ENCODE measurements around the gene LFNG.

LFNG gene

GRCh38 chr7:2504128-2504888 lies 15.3 kb upstream of the LFNG start:
- Histone ChIP-seq H3K9me3 (ENCODE audit: control insufficient read depth in 2 of 2, low read length in 2 of 2) (no peaks in the 10 kb centered on the region), H3K9ac (ENCODE audit: low read length in 2 of 2) (no peak overlapping the region), H3K4me3 (ENCODE audit: low read length in 2 of 2) (no peak overlapping the region), H3K27ac (ENCODE audit: low read length) (no peak overlapping the region), H3K27me3 (ENCODE audit: control insufficient read depth in 1 of 2, insufficient read depth in 2 of 2, low read length in 2 of 2) (peaks cover 0 to 3% of the 10 kb centered on the region in 2 donors), H3K4me1 (ENCODE audit: control insufficient read depth, insufficient read depth, low read length) (peaks cover 14% of the 10 kb centered on the region), H3K36me3 (ENCODE audit: control insufficient read depth in 2 of 2, insufficient read depth in 2 of 2, low read length in 2 of 2) (no peaks in the 10 kb centered on the region)

GRCh38 chr7:2504889-2505375 lies 14.6 kb upstream of the LFNG start:
- no peak overlapping the region for H3K4me3 ChIP-seq (ENCODE audit: low read length in 2 of 2)
- H3K27ac ChIP-seq (ENCODE audit: low read length) = no peak overlapping the region
- H3K9me3 ChIP-seq (ENCODE audit: control insufficient read depth in 2 of 2, low read length in 2 of 2) = no peaks in the 10 kb centered on the region
- no peaks in the 10 kb centered on the region for H3K36me3 ChIP-seq (ENCODE audit: control insufficient read depth in 2 of 2, insufficient read depth in 2 of 2, low read length in 2 of 2)
- H3K9ac ChIP-seq (ENCODE audit: low read length in 2 of 2) = no peak overlapping the region
- H3K27me3 ChIP-seq (ENCODE audit: control insufficient read depth in 1 of 2, insufficient read depth in 2 of 2, low read length in 2 of 2) = no peaks in the 10 kb centered on the region
- H3K4me1 ChIP-seq (ENCODE audit: control insufficient read depth, insufficient read depth, low read length) = peaks cover 14% of the 10 kb centered on the region

- H3K9ac ChIP-seq (ENCODE audit: low read length in 2 of 2) = no peak overlapping the region
- H3K36me3 ChIP-seq (ENCODE audit: control insufficient read depth in 2 of 2, insufficient read depth in 2 of 2, low read length in 2 of 2) = no peaks in the 10 kb centered on the region
- H3K27me3 ChIP-seq (ENCODE audit: control insufficient read depth in 1 of 2, insufficient read depth in 2 of 2, low read length in 2 of 2) = no peaks in the 10 kb centered on the region
- H3K4me3 ChIP-seq (ENCODE audit: low read length in 2 of 2) = no peak overlapping the region
- H3K27ac ChIP-seq (ENCODE audit: low read length) = no peak overlapping the region
- H3K4me1 ChIP-seq (ENCODE audit: control insufficient read depth, insufficient read depth, low read length) = peaks cover 14% of the 10 kb centered on the region
- H3K9me3 ChIP-seq (ENCODE audit: control insufficient read depth in 2 of 2, low read length in 2 of 2) = no peaks in the 10 kb centered on the region
Observed at GRCh38 chr7:2505401-2505800, 14.2 kb upstream of the LFNG start.

- Histone ChIP-seq H3K9ac (ENCODE audit: low read length in 2 of 2) (no peak overlapping the region), H3K4me1 (ENCODE audit: control insufficient read depth, insufficient read depth, low read length) (peaks cover 18% of the 10 kb centered on the region), H3K4me3 (ENCODE audit: low read length in 2 of 2) (no peak overlapping the region), H3K27ac (ENCODE audit: low read length) (no peak overlapping the region), H3K36me3 (ENCODE audit: control insufficient read depth in 2 of 2, insufficient read depth in 2 of 2, low read length in 2 of 2) (no peaks in the 10 kb centered on the region), H3K9me3 (ENCODE audit: control insufficient read depth in 2 of 2, low read length in 2 of 2) (no peaks in the 10 kb centered on the region), H3K27me3 (ENCODE audit: control insufficient read depth in 1 of 2, insufficient read depth in 2 of 2, low read length in 2 of 2) (no peaks in the 10 kb centered on the region)
Observed at GRCh38 chr7:2507208-2507916, 12.2 kb upstream of the LFNG start.

GRCh38 chr7:2507917-2508306 lies 11.7 kb upstream of the LFNG start:
- H3K27ac ChIP-seq (ENCODE audit: low read length) = no peak overlapping the region
- no peak overlapping the region for H3K9ac ChIP-seq (ENCODE audit: low read length in 2 of 2)
- H3K36me3 ChIP-seq (ENCODE audit: control insufficient read depth in 2 of 2, insufficient read depth in 2 of 2, low read length in 2 of 2) = no peaks in the 10 kb centered on the region
- peaks cover 18% of the 10 kb centered on the region for H3K4me1 ChIP-seq (ENCODE audit: control insufficient read depth, insufficient read depth, low read length)
- no peaks in the 10 kb centered on the region for H3K9me3 ChIP-seq (ENCODE audit: control insufficient read depth in 2 of 2, low read length in 2 of 2)
- no peak overlapping the region for H3K4me3 ChIP-seq (ENCODE audit: low read length in 2 of 2)
- no peaks in the 10 kb centered on the region for H3K27me3 ChIP-seq (ENCODE audit: control insufficient read depth in 1 of 2, insufficient read depth in 2 of 2, low read length in 2 of 2)

GRCh38 chr7:2508327-2509215 lies 11.0 kb upstream of the LFNG start:
- no peaks in the 10 kb centered on the region for H3K27me3 ChIP-seq (ENCODE audit: control insufficient read depth in 1 of 2, insufficient read depth in 2 of 2, low read length in 2 of 2)
- no peak overlapping the region for H3K4me3 ChIP-seq (ENCODE audit: low read length in 2 of 2)
- no peaks in the 10 kb centered on the region for H3K9me3 ChIP-seq (ENCODE audit: control insufficient read depth in 2 of 2, low read length in 2 of 2)
- H3K9ac ChIP-seq (ENCODE audit: low read length in 2 of 2) = no peak overlapping the region
- peaks cover 15% of the 10 kb centered on the region for H3K4me1 ChIP-seq (ENCODE audit: control insufficient read depth, insufficient read depth, low read length)
- H3K27ac ChIP-seq (ENCODE audit: low read length) = no peak overlapping the region
- no peaks in the 10 kb centered on the region for H3K36me3 ChIP-seq (ENCODE audit: control insufficient read depth in 2 of 2, insufficient read depth in 2 of 2, low read length in 2 of 2)

DNA sequence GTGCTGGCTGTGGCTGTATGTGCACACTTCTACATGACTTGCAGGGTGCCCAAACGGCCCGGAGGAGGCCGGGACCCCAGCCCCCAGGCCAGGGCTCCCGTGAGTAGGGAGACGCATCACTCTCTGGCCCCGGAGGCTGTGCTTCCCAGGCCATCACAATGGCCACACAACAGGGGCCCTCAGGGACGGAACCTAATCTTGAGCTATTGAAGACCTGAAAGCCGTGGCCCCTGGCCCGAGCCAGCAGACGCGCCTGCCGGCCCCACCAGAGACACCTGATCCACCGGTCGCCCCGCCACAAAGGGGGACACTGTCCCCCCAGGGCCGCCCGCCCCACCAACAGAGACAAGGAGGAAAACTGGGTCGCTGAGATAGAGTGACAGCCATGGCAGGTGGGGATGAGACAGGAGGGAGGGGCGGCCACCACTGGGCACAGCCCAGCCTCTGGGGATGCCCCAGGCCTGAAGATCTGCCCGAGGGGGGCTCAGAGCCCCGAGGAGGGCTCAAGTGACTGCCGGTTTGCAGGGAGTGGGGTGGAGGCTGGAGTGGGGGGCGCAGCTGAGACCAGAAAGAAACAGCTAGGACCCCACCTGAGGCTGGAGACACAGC lies 10.2 kb upstream of the LFNG start:
- no peak overlapping the region for H3K27ac ChIP-seq (ENCODE audit: low read length)

DNA sequence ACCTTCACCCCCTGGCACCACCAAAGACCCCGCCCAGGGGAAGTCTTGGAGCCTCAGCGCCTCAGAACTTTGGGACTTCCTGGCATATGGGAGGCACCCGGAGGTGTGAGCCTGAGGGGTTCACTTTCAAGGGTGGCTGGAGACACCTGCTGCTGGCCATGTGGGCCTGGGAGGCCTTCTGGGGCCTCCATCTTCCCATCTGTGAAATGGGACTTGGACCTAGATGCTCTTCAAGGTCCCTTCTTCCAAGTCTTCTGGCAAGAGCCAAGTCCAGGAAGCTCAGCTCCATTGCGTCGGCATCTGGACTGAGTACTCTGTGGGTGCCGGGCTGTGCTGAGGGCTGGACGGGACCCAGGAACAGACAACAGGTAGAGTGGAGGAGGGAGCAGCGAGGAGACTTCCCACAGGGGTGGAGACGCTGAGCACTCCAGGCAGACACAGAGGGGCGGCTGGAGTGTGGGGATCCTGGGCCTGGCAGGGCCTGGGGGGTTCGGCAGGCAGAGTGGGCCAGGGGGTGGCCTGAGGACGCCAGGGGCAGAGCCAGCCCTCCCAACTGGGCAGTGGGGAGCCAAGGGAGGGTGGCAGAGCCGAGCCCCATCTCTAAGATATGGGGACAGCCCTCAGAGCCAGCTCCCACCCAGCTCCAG lies 9.3 kb upstream of the LFNG start:
- Histone ChIP-seq H3K9me3 (ENCODE audit: control insufficient read depth in 2 of 2, low read length in 2 of 2) (no peaks in the 10 kb centered on the region), H3K36me3 (ENCODE audit: control insufficient read depth in 2 of 2, insufficient read depth in 2 of 2, low read length in 2 of 2) (no peaks in the 10 kb centered on the region), H3K4me3 (ENCODE audit: low read length in 2 of 2) (no peak overlapping the region), H3K27me3 (ENCODE audit: control insufficient read depth in 1 of 2, insufficient read depth in 2 of 2, low read length in 2 of 2) (no peaks in the 10 kb centered on the region), H3K9ac (ENCODE audit: low read length in 2 of 2) (no peak overlapping the region), H3K4me1 (ENCODE audit: control insufficient read depth, insufficient read depth, low read length) (peaks cover 15% of the 10 kb centered on the region), H3K27ac (ENCODE audit: low read length) (no peak overlapping the region)

More for the DNA sequence above, 10.2 kb upstream of the LFNG start:
- Histone ChIP-seq H3K4me3 (ENCODE audit: low read length in 2 of 2) (no peak overlapping the region), H3K4me1 (ENCODE audit: control insufficient read depth, insufficient read depth, low read length) (peaks cover 15% of the 10 kb centered on the region), H3K27me3 (ENCODE audit: control insufficient read depth in 1 of 2, insufficient read depth in 2 of 2, low read length in 2 of 2) (no peaks in the 10 kb centered on the region), H3K9ac (ENCODE audit: low read length in 2 of 2) (no peak overlapping the region), H3K9me3 (ENCODE audit: control insufficient read depth in 2 of 2, low read length in 2 of 2) (no peaks in the 10 kb centered on the region), H3K36me3 (ENCODE audit: control insufficient read depth in 2 of 2, insufficient read depth in 2 of 2, low read length in 2 of 2) (no peaks in the 10 kb centered on the region)

- no peak overlapping the region for H3K4me3 ChIP-seq (ENCODE audit: low read length in 2 of 2)
Observed at GRCh38 chr7:2510909-2511768, 8.4 kb upstream of the LFNG start.

More at GRCh38 chr7:2510909-2511768, 8.4 kb upstream of the LFNG start:
- Histone ChIP-seq H3K27me3 (ENCODE audit: control insufficient read depth in 1 of 2, insufficient read depth in 2 of 2, low read length in 2 of 2) (no peaks in the 10 kb centered on the region), H3K36me3 (ENCODE audit: control insufficient read depth in 2 of 2, insufficient read depth in 2 of 2, low read length in 2 of 2) (no peaks in the 10 kb centered on the region), H3K27ac (ENCODE audit: low read length) (no peak overlapping the region), H3K9me3 (ENCODE audit: control insufficient read depth in 2 of 2, low read length in 2 of 2) (no peaks in the 10 kb centered on the region), H3K9ac (ENCODE audit: low read length in 2 of 2) (no peak overlapping the region), H3K4me1 (ENCODE audit: control insufficient read depth, insufficient read depth, low read length) (peaks cover 15% of the 10 kb centered on the region)
